Activated naive CD4-positive, alpha-beta T cell treated with anti-CD3 and anti-CD28 coated beads, Interleukin-2, amount 50 U/mL, for 24 hours (primary cell): ENCODE data around the gene KIT.
A peak's percentile ranks its signal among the peaks of the same experiment; 100 is the strongest.

ENCODE experiments used
- H3K27ac Mint-ChIP-seq: one replicate; pipeline ENCODE4 v1.8.0; 2021; ENCODE audit warnings: mild to moderate bottlenecking, mixed read lengths
- H3K27me3 Mint-ChIP-seq: one replicate; pipeline ENCODE4 v1.8.0; 2021; ENCODE audit warnings: mixed read lengths
- H3K36me3 Mint-ChIP-seq: one replicate; pipeline ENCODE4 v1.8.0; 2021; ENCODE audit warnings: mixed read lengths
- H3K4me1 Mint-ChIP-seq: one replicate; pipeline ENCODE4 v1.8.0; 2021; ENCODE audit warnings: mixed read lengths
- H3K4me3 Mint-ChIP-seq: one replicate; pipeline ENCODE4 v1.8.0; 2021; ENCODE audit warnings: mild to moderate bottlenecking, mixed read lengths
- H3K9me3 Mint-ChIP-seq: one replicate; pipeline ENCODE4 v1.8.0; 2021; ENCODE audit warnings: mixed read lengths

KIT gene

DNA sequence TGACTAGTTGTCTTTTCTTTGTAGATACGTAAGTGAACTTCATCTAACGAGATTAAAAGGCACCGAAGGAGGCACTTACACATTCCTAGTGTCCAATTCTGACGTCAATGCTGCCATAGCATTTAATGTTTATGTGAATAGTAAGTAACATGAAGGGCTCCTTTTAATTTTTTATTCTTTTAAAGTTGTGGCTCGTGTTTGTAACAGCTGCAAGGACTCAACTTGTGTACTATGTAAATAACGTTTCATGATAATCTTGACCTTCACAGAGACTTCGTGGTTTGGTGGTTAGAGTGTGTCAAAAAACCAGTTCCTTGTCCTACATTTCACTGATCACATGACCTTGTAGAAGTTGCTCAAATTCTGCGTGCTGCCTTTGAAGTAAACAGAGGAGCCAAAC is 51.6 kb downstream of the KIT start:
- H3K4me3 Mint-ChIP-seq = peak overlapping the region; percentile 16
- no peaks in the 10 kb centered on the region for H3K9me3 Mint-ChIP-seq
- H3K27me3 Mint-ChIP-seq = peaks cover 4% of the 10 kb centered on the region
- H3K4me1 Mint-ChIP-seq = peaks cover 12% of the 10 kb centered on the region
- no peaks in the 10 kb centered on the region for H3K36me3 Mint-ChIP-seq
- peak overlapping the region; percentile 43 for H3K27ac Mint-ChIP-seq

- Mint-ChIP-seq H3K27ac (no peak overlapping the region), H3K4me1 (peaks cover 12% of the 10 kb centered on the region), H3K27me3 (peaks cover 2% of the 10 kb centered on the region), H3K4me3 (no peak overlapping the region), H3K36me3 (no peaks in the 10 kb centered on the region), H3K9me3 (no peaks in the 10 kb centered on the region)
Observed at GRCh38 chr4:54712206-54712605, 54.4 kb downstream of the KIT start.

- Mint-ChIP-seq H3K27me3 (no peaks in the 10 kb centered on the region), H3K36me3 (no peaks in the 10 kb centered on the region), H3K4me1 (peaks cover 7% of the 10 kb centered on the region), H3K27ac (no peak overlapping the region), H3K4me3 (no peak overlapping the region), H3K9me3 (no peaks in the 10 kb centered on the region)
Observed at GRCh38 chr4:54714631-54715030, 56.9 kb downstream of the KIT start.

DNA sequence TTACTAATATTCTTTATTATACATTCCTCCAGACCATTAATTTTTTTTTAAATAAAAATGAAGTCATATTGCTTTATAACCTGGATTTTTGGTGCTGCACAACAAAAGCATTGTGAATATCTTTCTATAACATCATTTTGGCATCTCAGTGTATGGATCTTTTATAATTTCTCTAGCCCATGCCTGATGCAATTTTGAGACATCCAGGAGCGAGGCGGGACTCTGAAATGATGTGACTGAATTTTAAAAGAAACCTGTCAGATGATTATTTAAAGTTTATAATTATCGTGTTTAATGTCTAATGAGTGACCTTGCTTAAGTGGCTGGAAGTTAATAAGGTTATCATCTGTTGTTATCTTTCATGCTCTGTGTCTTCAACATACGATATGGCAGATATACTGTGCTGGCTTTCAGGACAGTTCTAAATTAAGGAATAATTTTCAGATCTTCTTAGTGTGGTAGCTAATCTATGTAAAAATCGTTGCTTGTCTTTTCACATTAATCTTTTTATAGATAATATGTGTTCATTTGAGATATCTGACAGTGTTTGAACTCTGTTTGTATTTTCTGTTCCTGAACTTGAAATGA is 58.8 kb downstream of the KIT start:
- Mint-ChIP-seq H3K27me3 (no peaks in the 10 kb centered on the region), H3K27ac (no peak overlapping the region), H3K9me3 (no peaks in the 10 kb centered on the region), H3K4me3 (no peak overlapping the region), H3K36me3 (no peaks in the 10 kb centered on the region), H3K4me1 (no peaks in the 10 kb centered on the region)

- no peak overlapping the region for H3K27ac Mint-ChIP-seq
- no peaks in the 10 kb centered on the region for H3K4me1 Mint-ChIP-seq
- no peaks in the 10 kb centered on the region for H3K36me3 Mint-ChIP-seq
- no peak overlapping the region for H3K4me3 Mint-ChIP-seq
- no peaks in the 10 kb centered on the region for H3K27me3 Mint-ChIP-seq
- H3K9me3 Mint-ChIP-seq = no peaks in the 10 kb centered on the region
Observed at GRCh38 chr4:54717694-54718093, 59.9 kb downstream of the KIT start.

DNA sequence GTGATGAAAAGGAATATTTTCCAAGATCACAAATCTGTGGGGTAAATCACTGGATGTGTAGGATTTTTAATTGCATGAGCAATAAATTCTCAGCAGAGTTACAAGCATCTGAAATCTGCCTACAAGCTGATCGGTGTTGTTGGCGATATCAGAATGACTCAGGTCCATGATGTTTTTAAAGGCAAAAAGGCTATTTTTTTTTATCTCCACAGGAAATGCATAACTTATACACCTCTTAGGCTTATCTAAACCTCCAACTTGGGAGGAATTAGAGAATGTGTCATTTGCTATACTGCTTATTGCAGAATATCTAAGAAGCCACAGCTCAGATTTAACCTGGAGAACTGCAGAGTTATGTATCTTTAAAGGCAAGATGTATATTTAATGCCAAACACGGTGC is 61.6 kb downstream of the KIT start:
- Mint-ChIP-seq H3K4me1 (no peaks in the 10 kb centered on the region), H3K9me3 (no peaks in the 10 kb centered on the region), H3K27me3 (no peaks in the 10 kb centered on the region), H3K27ac (no peak overlapping the region), H3K36me3 (no peaks in the 10 kb centered on the region), H3K4me3 (no peak overlapping the region)

DNA sequence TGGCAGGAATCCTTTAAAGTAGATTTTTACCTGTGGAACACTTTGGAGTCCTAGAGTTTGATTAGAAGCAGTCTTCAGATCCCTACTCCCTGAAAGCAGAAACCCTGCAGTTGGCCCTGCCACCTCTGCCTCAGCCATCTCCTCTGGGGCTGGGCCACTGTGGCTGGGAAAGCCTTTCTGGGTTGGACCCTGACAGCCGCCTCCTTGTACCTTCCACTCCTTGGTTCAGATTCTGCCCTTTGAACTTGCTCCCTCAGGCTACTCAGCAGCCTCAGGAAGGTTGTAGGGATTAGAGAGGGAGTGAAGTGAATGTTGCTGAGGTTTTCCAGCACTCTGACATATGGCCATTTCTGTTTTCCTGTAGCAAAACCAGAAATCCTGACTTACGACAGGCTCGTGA is 65.5 kb downstream of the KIT start:
- Mint-ChIP-seq H3K9me3 (no peaks in the 10 kb centered on the region), H3K36me3 (no peaks in the 10 kb centered on the region), H3K4me1 (no peaks in the 10 kb centered on the region), H3K27me3 (no peaks in the 10 kb centered on the region), H3K4me3 (no peak overlapping the region), H3K27ac (no peak overlapping the region)

DNA sequence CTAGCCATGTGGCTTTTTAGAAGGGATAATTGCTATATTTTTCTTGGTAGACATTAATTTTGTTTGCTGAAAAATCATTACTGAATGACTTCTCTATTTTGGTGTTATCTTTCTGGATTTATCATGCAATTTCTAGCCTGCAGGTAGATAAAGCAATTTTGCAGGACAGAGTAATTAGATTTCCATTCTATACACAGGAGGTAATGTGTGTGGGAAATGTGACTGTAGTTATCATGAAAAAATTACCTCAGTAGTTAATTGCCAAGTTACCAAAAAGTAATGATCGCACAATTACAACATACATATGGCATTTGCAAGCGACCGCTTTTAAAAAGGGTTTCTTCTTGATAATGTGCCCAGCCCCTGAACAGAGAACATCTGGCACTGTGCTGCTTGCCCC is 66.1 kb downstream of the KIT start:
- Mint-ChIP-seq H3K4me1 (no peaks in the 10 kb centered on the region), H3K4me3 (no peak overlapping the region), H3K27me3 (no peaks in the 10 kb centered on the region), H3K36me3 (no peaks in the 10 kb centered on the region), H3K27ac (no peak overlapping the region), H3K9me3 (no peaks in the 10 kb centered on the region)

DNA sequence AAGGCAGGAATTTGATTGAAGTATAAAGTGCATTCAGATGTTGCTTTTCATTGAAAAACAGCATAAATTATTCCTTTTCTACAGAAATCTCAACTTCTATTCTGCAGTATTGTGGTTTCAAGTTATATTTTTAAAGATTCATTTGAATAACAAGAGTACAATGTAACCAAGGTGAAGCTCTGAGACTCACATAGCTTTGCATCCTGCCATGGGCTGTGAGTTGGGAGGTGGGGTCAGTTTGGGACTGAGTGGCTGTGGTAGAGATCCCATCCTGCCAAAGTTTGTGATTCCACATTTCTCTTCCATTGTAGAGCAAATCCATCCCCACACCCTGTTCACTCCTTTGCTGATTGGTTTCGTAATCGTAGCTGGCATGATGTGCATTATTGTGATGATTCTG is 69.2 kb downstream of the KIT start:
- Mint-ChIP-seq H3K9me3 (no peaks in the 10 kb centered on the region), H3K27me3 (no peaks in the 10 kb centered on the region), H3K4me3 (no peak overlapping the region), H3K4me1 (no peaks in the 10 kb centered on the region), H3K27ac (no peak overlapping the region), H3K36me3 (no peaks in the 10 kb centered on the region)

GRCh38 chr4:54727346-54727745 is 69.6 kb downstream of the KIT start:
- Mint-ChIP-seq H3K4me1 (no peaks in the 10 kb centered on the region), H3K27ac (no peak overlapping the region), H3K4me3 (no peak overlapping the region), H3K27me3 (peaks cover 1% of the 10 kb centered on the region), H3K9me3 (no peaks in the 10 kb centered on the region), H3K36me3 (no peaks in the 10 kb centered on the region)

DNA sequence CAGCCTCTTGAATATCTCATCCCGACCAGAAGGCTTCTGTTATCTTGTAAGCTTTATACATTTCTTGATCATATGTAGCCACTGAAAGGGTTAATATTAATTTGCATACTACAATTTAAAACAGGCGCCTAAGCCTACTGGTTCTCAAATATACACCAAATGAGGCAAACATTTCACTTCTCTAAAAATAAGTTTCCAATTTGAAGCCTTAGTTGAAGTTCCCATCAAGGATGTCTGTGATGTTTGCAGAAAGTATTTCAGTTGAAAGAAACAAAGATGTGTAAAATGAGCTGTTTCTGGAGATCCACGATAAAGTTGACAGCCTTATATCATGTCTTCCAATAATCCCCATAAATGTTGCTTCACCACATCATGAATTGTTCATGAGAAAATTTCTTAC is 70.6 kb downstream of the KIT start:
- peaks cover 1% of the 10 kb centered on the region for H3K27me3 Mint-ChIP-seq
- H3K4me3 Mint-ChIP-seq = no peak overlapping the region
- H3K9me3 Mint-ChIP-seq = no peaks in the 10 kb centered on the region
- no peaks in the 10 kb centered on the region for H3K36me3 Mint-ChIP-seq
- no peaks in the 10 kb centered on the region for H3K4me1 Mint-ChIP-seq
- no peak overlapping the region for H3K27ac Mint-ChIP-seq

GRCh38 chr4:54729256-54729655 is 71.5 kb downstream of the KIT start:
- Mint-ChIP-seq H3K4me1 (no peaks in the 10 kb centered on the region), H3K27ac (no peak overlapping the region), H3K36me3 (no peaks in the 10 kb centered on the region), H3K4me3 (no peak overlapping the region), H3K9me3 (no peaks in the 10 kb centered on the region), H3K27me3 (peaks cover 1% of the 10 kb centered on the region)

- Mint-ChIP-seq H3K4me3 (no peak overlapping the region), H3K9me3 (no peaks in the 10 kb centered on the region), H3K27me3 (peaks cover 1% of the 10 kb centered on the region), H3K4me1 (no peaks in the 10 kb centered on the region), H3K27ac (no peak overlapping the region), H3K36me3 (no peaks in the 10 kb centered on the region)
Observed at GRCh38 chr4:54730581-54730980, 72.8 kb downstream of the KIT start.

GRCh38 chr4:54731552-54731951 is 73.8 kb downstream of the KIT start:
- no peaks in the 10 kb centered on the region for H3K36me3 Mint-ChIP-seq

DNA sequence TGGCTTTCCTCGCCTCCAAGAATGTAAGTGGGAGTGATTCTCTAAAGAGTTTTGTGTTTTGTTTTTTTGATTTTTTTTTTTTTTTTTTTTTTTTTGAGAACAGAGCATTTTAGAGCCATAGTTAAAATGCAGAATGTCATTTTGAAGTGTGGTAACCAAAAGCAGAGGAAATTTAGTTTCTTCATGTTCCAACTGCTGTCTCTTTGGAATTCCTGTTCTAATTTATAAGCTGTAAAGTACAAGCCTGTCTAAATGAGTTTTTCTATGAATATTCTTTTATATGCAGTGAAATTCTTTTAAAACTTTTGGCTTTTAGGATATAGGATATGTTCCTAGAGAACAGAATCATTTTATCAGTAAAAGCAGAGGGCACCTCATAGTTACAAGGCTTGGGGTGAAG is 74.2 kb downstream of the KIT start:
- Mint-ChIP-seq H3K36me3 (no peaks in the 10 kb centered on the region), H3K4me1 (no peaks in the 10 kb centered on the region), H3K9me3 (no peaks in the 10 kb centered on the region), H3K27ac (no peak overlapping the region), H3K4me3 (no peak overlapping the region), H3K27me3 (peaks cover 1% of the 10 kb centered on the region)

More at GRCh38 chr4:54731552-54731951, 73.8 kb downstream of the KIT start:
- H3K4me1 Mint-ChIP-seq = no peaks in the 10 kb centered on the region
- peaks cover 1% of the 10 kb centered on the region for H3K27me3 Mint-ChIP-seq
- no peak overlapping the region for H3K27ac Mint-ChIP-seq
- no peaks in the 10 kb centered on the region for H3K9me3 Mint-ChIP-seq
- no peak overlapping the region for H3K4me3 Mint-ChIP-seq

- no peaks in the 10 kb centered on the region for H3K9me3 Mint-ChIP-seq
- H3K27me3 Mint-ChIP-seq = no peaks in the 10 kb centered on the region
- H3K27ac Mint-ChIP-seq = no peak overlapping the region
- no peaks in the 10 kb centered on the region for H3K36me3 Mint-ChIP-seq
- no peaks in the 10 kb centered on the region for H3K4me1 Mint-ChIP-seq
- no peak overlapping the region for H3K4me3 Mint-ChIP-seq
Observed at GRCh38 chr4:54737421-54737820, 79.7 kb downstream of the KIT start.

DNA sequence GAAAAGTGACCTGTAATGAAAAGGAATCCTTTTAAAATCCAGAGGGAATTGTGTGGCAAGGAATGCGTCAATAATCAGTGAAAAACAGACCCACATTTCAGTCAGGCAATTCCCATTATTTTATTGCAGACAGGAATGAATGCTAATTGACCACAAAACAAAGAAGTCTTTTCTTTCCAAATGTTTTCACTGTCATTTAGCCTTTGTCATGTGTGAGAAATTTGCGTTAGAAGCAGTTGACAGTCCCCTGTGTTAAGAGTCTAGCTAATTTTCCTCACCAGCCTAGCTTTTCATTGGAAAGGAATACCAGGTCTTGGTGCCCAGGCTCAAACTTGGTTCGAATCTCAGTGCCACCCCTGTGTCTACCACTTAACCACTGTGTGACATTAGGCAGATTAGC is 83.4 kb downstream of the KIT start:
- no peak overlapping the region for H3K27ac Mint-ChIP-seq
- H3K9me3 Mint-ChIP-seq = no peaks in the 10 kb centered on the region
- H3K4me3 Mint-ChIP-seq = no peak overlapping the region
- H3K4me1 Mint-ChIP-seq = peaks cover under 1% of the 10 kb centered on the region
- H3K27me3 Mint-ChIP-seq = no peaks in the 10 kb centered on the region
- H3K36me3 Mint-ChIP-seq = no peaks in the 10 kb centered on the region
